Uterus (tissue), 4 donors: ENCODE results near the gene IRF8. TPM values are rescaled to one million over a fixed set of nuclear protein-coding genes. Genes with fewer than 3 reads are reported as not detected.
"Not testable (repeated sequence)": the region's sequence is repeated elsewhere in the genome, so short reads cannot be mapped to it uniquely, and the experiment has no call there.

Experiments used
- DNase-seq, 2 donors: peaks; one replicate each; pipeline ENCODE4 v3.0.0-alpha.2; 2019 to 2020
- H3K27ac ChIP-seq, 2 donors: fragments of 200-600 bp; sonication (generic); 1 replicate in 1 of 2; 2 replicates in 1 of 2; pipeline ENCODE4 v1.5.1; 2016 to 2018
- H3K27me3 ChIP-seq, 2 donors: fragments of 200-600 bp; sonication (generic); one replicate each; pipeline ENCODE4 v1.5.1; 2018 to 2019; ENCODE audit warnings: control low read depth in 1 of 2
- H3K36me3 ChIP-seq, 2 donors: fragments of 200-600 bp; sonication (generic); one replicate each; pipeline ENCODE4 v1.5.1; 2019; ENCODE audit warnings: control low read depth in 1 of 2
- H3K4me1 ChIP-seq, 2 donors: fragments of 200-600 bp; sonication (generic); one replicate each; pipeline ENCODE4 v1.5.1; 2018 to 2019; ENCODE audit warnings: control low read depth in 1 of 2
- H3K4me3 ChIP-seq, 2 donors: fragments of 200-600 bp; sonication (generic); 1 replicate in 1 of 2; 2 replicates in 1 of 2; pipeline ENCODE4 v1.5.1; 2018 to 2019; ENCODE audit warnings: mild to moderate bottlenecking in 1 of 2
- H3K9me3 ChIP-seq, 2 donors: fragments of 200-600 bp; sonication (generic); one replicate each; pipeline ENCODE4 v1.5.1; 2019; ENCODE audit warnings: control low read depth in 1 of 2
- CTCF ChIP-seq, 4 experiments: fragments of 200-600 bp in 2 of 4; fragments of 450-650 bp in 2 of 4; sonication (generic) in 2 of 4; IDR thresholded peaks; one replicate each; pipeline ENCODE4 v1.5.1; 2016 to 2019; ENCODE audit warnings: antibody characterized with exemption in 4 of 4, mild to moderate bottlenecking in 2 of 4, moderate library complexity in 1 of 4
- POLR2A ChIP-seq, 2 donors: fragments of 450-650 bp; IDR thresholded peaks; one replicate each; pipeline ENCODE4 v1.6.1; 2016; ENCODE audit warnings: antibody characterized with exemption in 2 of 2, mild to moderate bottlenecking in 1 of 2, moderate library complexity in 1 of 2
- intact Hi-C: fragments of 100-400 bp; cut with DNase I; formaldehyde crosslinking; loops from one replicate; pipeline ENCODE4 v1.15.1; 2023; ENCODE audit warnings: low total_unique reads
- total RNA-seq, 4 donors: library from RNA; depleted of rRNA in 3 of 4; stranded (reverse); fragments of >200 nt in 3 of 4; gene quantifications; one replicate each; pipeline versions ENCODE4 v1.1.0 to v1.2.4, GENCODE V29; 2014 to 2023
- donor health status: DM: yes; HTN: yes; CAD: no.

Gene IRF8
- total RNA-seq, 4 donors from 2014 or later, result 3.7 to 17.3 (median 3.8) TPM; not detected in 1

GRCh38 chr16:85853547-85854545 is 45.1 kb upstream of the IRF8 start:
- Histone ChIP-seq H3K9me3 (no peaks in the 10 kb centered on the region), H3K4me3 (no peak overlapping the region), H3K4me1 (no peaks in the 10 kb centered on the region), H3K27me3 (no peaks in the 10 kb centered on the region), H3K27ac (no peak overlapping the region), H3K36me3 (no peaks in the 10 kb centered on the region)
- intact Hi-C loops, result no loop called here
- no peak for DNase-seq
- TF ChIP-seq CTCF (IDR thresholded peaks at IDR 0.05) (no peak), POLR2A (IDR thresholded peaks at IDR 0.05) (no peak)

GRCh38 chr16:85854935-85855334 is 44.0 kb upstream of the IRF8 start:
- no peaks in the 10 kb centered on the region for H3K9me3 ChIP-seq
- H3K27ac ChIP-seq, result no peak overlapping the region
- H3K4me1 ChIP-seq, result no peaks in the 10 kb centered on the region
- DNase-seq, result no peak
- no peaks in the 10 kb centered on the region for H3K36me3 ChIP-seq
- H3K4me3 ChIP-seq, result no peak overlapping the region
- no peaks in the 10 kb centered on the region for H3K27me3 ChIP-seq
- intact Hi-C loops, result no loop called here
- TF ChIP-seq POLR2A (IDR thresholded peaks at IDR 0.05) (no peak), CTCF (IDR thresholded peaks at IDR 0.05) (no peak)

DNA sequence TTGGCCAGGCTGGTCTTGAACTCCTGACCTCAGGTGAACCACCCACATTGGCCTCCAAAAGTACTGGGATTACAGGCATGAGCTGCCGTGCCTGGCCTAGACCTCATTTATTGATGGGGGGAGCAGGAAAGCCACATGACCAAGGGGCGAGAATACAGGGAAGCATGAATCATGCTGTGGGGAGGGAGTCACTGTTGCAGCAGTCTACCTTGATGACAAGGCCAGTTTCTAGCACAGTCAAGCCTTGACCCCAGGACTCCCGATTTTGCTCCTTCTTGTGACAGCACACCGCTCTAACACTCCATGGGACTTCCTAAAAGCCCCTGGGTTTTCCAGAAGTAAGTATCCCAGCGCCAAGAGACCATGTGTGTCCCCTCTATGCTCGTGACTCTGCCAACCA is 42.9 kb upstream of the IRF8 start:
- Histone ChIP-seq H3K4me1 (no peaks in the 10 kb centered on the region), H3K9me3 (no peaks in the 10 kb centered on the region), H3K27ac (no peak overlapping the region), H3K36me3 (no peaks in the 10 kb centered on the region), H3K4me3 (no peak overlapping the region), H3K27me3 (no peaks in the 10 kb centered on the region)
- TF ChIP-seq POLR2A (IDR thresholded peaks at IDR 0.05) (no peak), CTCF (IDR thresholded peaks at IDR 0.05) (no peak)
- intact Hi-C loops, result no loop called here
- DNase-seq, result no peak

DNA sequence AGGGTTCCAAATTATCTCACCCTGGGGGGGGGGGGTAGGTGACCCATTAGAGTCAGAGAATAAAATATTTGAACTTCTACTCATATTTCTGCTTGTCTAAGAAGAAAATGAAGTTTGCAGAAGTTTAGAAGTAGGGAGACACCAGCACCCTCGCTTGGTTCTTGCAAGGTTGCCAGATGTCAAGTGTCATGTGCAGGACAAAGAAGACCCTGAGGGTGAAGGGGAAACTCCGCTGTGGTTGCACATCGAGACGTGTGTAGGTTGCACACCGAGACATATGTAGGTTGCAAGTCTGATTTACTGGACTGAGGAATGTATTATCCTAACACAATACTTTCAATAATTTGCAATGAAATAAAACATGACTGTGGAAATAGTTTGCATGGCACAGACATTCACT is 42.4 kb upstream of the IRF8 start:
- Histone ChIP-seq H3K9me3 (no peaks in the 10 kb centered on the region), H3K27ac (no peak overlapping the region), H3K27me3 (no peaks in the 10 kb centered on the region), H3K4me3 (no peak overlapping the region), H3K4me1 (no peaks in the 10 kb centered on the region), H3K36me3 (no peaks in the 10 kb centered on the region)
- TF ChIP-seq POLR2A (IDR thresholded peaks at IDR 0.05), result no peak
- TF ChIP-seq CTCF (IDR thresholded peaks at IDR 0.05), result no peak
- no peak for DNase-seq
- intact Hi-C loops, result no loop called here

- Histone ChIP-seq H3K27me3 (no peaks in the 10 kb centered on the region), H3K36me3 (no peaks in the 10 kb centered on the region), H3K27ac (no peak overlapping the region), H3K4me1 (no peaks in the 10 kb centered on the region), H3K9me3 (no peaks in the 10 kb centered on the region), H3K4me3 (no peak overlapping the region)
- no peak for DNase-seq
- TF ChIP-seq CTCF (IDR thresholded peaks at IDR 0.05), result no peak
- intact Hi-C loops, result no loop called here
These were observed 41.6 kb upstream of the IRF8 start for GRCh38 chr16:85857406-85857805.

DNA sequence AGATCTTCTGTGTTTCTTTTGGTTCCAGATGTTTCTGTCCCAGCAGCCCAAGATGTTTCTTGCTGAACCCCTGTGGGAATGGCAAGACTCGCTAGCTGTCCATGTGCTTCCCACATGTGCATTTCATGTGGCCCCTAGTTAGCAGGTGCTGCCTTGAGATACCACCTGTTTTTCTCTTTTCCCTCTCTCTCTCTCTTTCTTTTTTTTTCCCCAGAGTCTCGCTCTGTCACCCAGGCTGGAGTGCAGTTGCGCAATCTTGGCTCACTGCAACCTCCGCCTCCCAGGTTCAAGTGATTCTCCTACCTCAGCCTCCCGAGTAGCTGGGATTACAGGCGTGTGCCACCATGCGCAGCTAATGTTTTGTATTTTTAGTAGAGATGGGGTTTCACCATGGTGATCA is 40.4 kb upstream of the IRF8 start:
- H3K4me3 ChIP-seq, DNase-seq, H3K27me3 ChIP-seq, intact Hi-C loops, H3K9me3 ChIP-seq, H3K36me3 ChIP-seq, H3K4me1 ChIP-seq, H3K27ac ChIP-seq: not testable (repeated sequence)
